Activated CD4-positive, alpha-beta T cell treated with anti-CD3 and anti-CD28 coated beads for 24 hours (primary cell): ENCODE data around the gene FAM171A1.

ENCODE experiments used
- DNase-seq, 2 donors: peaks; one replicate each; pipeline ENCODE4 v3.0.0-alpha.2; 2020; ENCODE audit warnings: low read depth in 2 of 2

Gene FAM171A1

DNA sequence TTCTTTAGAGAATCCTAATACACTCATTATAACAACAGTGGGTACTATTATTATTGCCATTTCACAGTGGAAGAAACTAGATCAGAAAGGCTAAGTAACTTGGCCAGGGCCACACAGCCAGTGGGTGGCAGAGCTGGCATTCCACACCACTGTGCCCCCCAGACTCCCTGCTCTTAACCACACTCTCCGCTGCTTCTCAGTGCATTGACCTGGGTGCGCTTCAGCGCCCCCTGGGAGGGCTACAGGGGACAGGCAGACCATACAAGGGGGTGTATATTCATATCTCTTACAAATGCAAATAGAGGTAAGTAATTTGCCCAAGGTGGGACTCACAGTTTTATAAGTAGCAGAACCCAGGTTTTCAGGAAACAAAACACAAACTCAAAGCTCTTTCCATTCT, 125.6 kb downstream of the FAM171A1 start:
- no peak for DNase-seq

DNA sequence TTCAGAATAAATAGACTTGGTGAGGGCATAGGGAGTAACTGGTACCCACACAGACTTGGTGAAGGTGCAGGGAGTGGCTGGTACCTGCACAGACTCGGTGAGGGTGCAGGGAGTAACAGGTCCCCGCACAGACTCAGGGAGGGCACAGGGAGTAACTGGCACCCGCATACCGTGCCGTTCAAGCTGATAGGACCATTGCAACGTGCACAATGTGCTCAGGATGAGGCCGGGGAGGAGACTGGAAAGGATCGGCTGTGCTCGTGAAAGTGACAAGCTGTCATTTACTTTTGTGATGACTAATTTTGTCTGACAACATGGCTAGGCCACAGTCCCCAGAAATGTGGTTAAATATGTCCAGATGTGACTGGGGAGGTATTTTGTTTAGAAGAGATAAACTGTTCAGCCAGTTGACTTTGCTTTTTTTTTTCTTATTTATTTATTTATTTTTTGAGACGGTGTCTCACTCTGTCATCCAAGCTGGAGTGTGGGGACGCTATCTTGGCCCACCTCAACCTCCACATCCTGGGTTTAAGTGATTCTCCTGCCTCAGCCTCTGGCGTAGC, 126.4 kb downstream of the FAM171A1 start:
- no peak for DNase-seq

- no peak for DNase-seq
Measured at GRCh38 chr10:15242261-15242840, 128.7 kb downstream of the FAM171A1 start.

DNA sequence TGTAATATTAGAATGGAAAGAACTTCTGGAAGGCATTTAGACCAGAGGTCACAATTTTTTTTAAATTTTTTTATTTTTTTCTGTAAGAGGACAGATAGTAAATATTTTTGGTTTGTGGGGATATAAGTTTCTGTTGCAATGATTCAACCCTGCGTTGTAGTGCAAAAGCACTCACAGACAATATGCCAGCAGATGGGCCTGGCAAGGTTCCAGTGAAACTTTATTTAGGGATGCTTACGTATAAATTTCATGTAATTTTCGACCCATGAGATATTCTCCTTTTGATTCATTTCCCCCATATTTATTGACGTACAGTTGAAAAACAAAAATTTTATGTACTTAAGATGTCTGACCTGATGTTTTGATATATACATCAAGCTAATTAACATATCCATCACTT, 129.8 kb downstream of the FAM171A1 start:
- no peak for DNase-seq

GRCh38 chr10:15238555-15239335, 132.3 kb downstream of the FAM171A1 start:
- no peak for DNase-seq

DNA sequence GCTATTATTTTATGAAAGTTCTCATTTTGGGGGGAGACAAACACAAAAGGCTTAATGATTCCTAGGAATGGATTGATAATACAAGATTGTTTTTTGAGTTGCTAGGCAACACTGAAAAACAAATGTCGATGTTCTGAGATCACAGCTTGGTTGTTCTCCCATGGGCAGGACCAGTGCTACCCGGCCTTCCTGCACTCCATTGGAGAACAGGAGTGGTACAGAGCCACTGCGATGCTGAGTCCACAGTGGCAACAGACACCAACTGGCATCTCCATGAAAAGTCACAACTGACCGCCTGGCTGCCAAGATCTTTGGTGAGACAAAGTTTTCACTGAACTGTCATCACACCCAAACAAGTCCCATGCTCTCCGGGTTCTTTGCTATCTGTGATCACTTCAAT, 133.7 kb downstream of the FAM171A1 start:
- no peak for DNase-seq

DNA sequence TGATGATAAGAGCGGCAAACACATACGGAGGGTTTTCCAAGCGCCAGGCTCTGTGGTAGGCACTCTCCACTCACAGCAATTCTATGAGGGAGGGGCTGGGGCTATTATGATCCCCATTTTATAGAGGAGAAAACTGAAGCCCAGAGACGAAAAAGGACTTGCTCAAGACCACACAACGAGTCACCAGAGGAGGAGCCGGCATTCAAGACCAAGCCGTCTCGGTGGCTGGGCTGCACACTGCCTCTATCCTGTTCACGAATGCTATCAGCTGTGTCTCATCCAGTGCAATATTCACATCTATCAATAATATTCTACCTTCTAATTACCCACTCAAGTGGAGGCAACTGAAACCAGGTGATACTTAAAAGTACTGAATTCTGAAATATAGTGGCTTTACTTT, 134.7 kb downstream of the FAM171A1 start:
- no peak for DNase-seq

DNA sequence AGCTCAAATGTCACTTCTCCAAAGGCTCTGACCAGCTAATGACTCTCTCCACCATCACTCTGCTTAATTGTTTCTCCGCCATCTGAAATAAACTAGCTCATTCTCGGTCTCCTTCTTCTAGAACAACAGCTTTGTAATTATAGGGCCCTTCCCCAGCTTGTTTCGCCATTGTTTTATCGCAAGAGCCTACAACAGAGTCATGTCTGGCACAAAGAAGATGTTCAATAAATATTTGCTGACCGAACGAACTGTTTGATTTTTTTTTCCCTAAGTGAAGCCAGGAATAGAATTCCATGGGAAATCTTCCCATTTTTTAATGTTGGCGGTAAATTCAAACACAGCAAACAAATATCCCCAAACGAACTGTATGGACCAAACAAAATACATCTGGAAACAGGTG, 138.8 kb downstream of the FAM171A1 start:
- DNase-seq: no peak

- DNase-seq: no peak
Measured at GRCh38 chr10:15231426-15231825, 139.7 kb downstream of the FAM171A1 start.

DNA sequence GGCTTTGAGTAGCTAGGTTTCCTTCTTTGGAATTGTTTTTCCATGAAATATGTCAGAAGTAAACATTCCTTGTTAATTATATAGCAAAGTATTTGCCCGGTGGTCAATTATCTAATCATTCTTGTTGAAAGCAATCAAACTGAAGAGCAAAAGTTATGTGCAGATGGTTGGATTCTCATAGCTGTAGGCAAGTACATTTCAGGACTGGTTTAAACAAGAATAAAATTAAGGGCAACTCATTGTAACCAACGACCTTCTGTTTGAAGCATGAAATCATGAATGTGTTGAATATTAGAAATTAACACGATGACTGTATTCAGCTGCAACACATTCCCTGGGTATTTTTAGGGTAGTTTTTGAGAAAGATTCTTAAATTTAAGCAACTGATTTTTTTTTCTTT, 140.8 kb downstream of the FAM171A1 start:
- DNase-seq: no peak

GRCh38 chr10:15229268-15229667, 141.8 kb downstream of the FAM171A1 start:
- DNase-seq: no peak

DNA sequence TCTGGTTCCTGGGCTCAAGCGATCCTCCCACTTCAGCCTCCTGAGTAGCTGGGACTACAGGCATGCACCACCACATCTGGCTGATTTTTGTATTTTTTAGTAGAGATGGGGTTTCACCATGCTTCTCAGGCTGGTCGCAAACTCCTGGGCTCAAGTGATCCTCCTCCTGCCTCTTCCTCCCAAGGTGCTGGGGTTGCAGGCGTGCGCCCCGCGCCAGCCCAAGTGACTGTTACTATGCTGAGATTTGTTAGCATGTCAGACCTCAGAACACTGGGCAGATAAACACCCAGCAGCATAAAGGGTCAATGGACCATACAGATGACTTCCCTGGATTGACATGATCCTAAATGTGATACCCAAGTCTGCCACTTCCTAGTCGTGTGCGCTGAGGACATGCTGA, 142.7 kb downstream of the FAM171A1 start:
- DNase-seq: no peak

DNA sequence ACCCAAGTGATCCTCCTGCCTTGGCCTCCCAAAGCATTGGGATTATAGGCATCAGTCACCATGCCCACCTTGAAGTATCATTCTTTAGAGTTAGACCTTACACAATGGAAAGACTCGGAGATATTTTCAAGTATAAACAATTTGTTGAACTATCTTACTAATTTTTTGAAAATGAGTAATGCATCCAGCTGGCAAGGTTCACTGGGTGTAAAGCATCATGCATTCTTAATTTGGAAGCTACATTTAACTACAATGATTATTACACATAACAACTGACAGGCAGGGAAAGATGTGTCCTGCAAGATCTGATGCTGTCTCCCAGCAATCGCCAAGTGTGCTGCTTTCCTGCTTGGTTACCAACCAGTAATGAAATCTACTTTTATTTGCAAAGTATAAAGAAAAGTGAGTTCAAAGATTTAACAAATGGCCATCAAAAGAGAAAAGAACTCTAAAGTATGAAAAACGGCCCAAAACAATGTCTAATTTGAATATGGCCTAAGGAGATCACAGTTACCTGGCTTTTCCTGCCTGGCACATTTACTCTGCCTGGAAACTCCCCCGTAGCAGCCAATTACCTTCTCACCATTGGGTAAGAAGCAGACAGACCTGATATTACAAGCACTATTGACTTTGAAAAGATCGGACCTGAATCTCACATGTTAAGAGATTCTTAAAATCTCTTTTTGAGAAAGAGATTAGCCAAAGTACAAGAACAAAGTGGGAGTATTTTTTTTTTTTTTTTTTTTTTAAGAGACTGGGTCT, 143.3 kb downstream of the FAM171A1 start:
- DNase-seq: no peak

DNA sequence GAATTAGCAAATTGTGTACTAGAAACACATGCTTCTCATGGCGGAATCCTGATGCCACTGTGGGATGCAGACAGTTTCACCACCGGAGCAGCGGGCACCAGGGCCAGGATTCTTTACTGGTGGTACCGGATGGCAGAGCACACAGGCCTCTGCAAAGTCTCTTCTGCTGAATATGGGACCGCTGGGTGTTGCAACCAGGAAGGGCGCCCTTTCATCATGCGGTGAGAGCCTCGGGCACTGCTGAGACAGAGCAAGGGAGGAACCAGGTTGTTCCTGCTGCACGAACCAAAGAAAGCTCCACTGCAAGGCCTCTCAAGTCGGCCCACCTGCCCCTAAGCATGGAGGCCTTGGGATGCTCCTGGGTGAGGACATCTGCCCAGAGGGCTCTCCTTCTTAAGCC, 145.6 kb downstream of the FAM171A1 start:
- DNase-seq: no peak

DNA sequence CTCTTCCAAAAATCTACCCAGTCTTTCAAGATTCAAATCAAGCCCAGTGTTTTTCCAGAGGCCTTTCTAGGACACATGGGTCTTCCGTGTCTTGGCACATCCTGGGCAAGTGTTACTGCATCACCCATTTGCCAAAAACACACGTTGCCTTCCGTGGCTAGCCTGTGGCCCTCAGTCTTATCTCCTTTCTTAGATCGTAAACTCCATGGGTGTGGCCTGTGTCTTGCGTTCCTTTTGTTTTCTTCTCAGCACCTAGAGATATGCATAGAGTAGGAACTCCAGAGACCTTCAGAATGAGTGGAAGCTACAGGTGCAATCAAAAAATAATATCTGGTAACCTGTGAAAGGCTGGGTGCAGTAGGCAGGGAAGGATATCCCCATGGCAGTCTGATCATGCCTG, 146.1 kb downstream of the FAM171A1 start:
- no peak for DNase-seq

DNA sequence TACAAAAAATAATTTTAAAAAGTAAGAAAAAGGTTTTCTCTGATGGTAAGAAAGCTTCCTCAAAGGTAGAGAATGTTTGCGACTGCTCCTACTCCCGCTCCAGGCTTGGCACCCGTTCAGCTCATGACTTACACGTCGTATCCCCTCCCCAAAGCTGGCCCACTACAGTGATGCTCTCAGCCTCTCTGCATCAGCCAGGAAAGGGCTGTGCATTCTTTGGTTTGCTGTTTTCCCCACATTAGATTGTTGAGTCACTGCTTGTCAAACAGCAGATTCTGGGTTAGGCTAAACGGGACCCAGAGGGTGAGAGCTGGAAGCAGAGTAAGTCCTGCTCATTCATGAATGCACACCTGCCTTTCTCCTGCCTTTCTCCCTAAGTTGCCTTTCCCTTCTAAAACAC, 147.9 kb downstream of the FAM171A1 start:
- DNase-seq: no peak

GRCh38 chr10:15222511-15222910, 148.6 kb downstream of the FAM171A1 start:
- no peak for DNase-seq

- DNase-seq: no peak
Measured at GRCh38 chr10:15220445-15220844, 150.6 kb downstream of the FAM171A1 start.

- DNase-seq: no peak
Measured at GRCh38 chr10:15216700-15217099, 154.4 kb downstream of the FAM171A1 start.

DNA sequence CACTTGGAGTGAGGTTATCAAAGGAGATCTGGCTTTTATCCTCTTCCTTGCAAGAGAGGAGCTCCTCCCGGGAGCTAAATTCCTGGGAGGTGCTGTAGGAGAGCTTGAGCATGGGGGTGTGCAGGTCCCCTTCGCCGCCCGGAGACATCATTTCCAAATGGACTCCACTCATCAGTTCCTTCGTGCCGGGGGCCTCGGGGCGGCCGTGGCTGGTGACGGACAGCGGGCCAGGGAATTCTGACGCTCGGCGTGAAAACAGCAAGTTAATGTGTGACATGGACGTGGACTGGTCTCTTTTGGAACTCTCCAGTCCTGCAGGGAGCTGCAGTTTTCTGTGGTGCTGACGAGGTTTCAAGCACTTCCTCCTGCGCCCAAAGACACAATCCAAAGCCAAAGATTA, 156.9 kb downstream of the FAM171A1 start:
- no peak for DNase-seq

- no peak for DNase-seq
Measured at GRCh38 chr10:15213461-15213861, 157.6 kb downstream of the FAM171A1 start.

DNA sequence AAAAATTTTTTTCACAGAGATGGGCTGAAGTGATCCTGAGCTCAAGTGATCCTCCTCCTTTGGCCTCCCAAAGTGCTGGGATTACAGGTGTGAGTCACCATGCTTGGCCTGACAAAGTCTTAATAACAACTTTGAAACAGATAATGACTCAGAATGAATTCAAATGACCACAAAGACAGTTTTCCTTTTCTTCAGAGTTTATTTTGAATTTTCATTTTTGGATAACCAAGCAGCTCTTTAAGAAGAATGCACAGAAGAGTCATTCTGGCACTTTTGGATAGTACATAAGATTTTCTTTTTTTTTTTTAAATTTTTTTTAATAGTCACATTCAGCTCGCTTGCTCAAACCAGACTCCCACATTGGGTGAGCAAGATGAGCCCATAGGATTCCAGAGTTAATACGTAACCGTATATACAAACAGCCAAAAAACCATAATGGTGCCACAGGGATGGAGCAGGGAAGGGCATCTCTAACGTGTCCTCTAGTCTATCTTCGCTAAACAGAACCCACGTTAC, 159.6 kb downstream of the FAM171A1 start:
- DNase-seq: no peak
